Adrenal gland (tissue), 12 donors: ENCODE results near the gene NDUFS2. TPM values are rescaled to one million over a fixed set of nuclear protein-coding genes. Genes with fewer than 3 reads are reported as not detected.

Source experiments
- DNase-seq, 7 donors: peaks; one replicate each; pipeline ENCODE4 v3.0.0-alpha.2; 2019 to 2020
- H3K27ac ChIP-seq, 5 donors: fragments of 200-600 bp; sonication (generic) in 4 of 5; 1 replicate in 3 of 5; 2 replicates in 2 of 5; pipeline versions ENCODE4 v1.5.1 to v1.8.0; 2016 to 2020; ENCODE audit warnings: mild to moderate bottlenecking in 1 of 5
- H3K27me3 ChIP-seq: fragments of 200-600 bp; 2 replicates; pipeline ENCODE4 v1.8.0; 2021
- H3K36me3 ChIP-seq, 2 donors: fragments of 200-600 bp; replicated peaks in 1 of 2; 1 replicate in 1 of 2; 2 replicates in 1 of 2; pipeline versions ENCODE4 v1.5.1 to v1.8.0; 2018 to 2022
- H3K4me1 ChIP-seq, 2 donors: fragments of 200-600 bp; replicated peaks in 1 of 2; 1 replicate in 1 of 2; 2 replicates in 1 of 2; pipeline versions ENCODE4 v1.5.1 to v1.8.0; 2018 to 2021
- H3K4me3 ChIP-seq, 4 donors: fragments of 200-600 bp; sonication (generic) in 3 of 4; one replicate each; pipeline ENCODE4 v1.5.1; 2016 to 2018
- H3K9me3 ChIP-seq, 3 donors: fragments of 200-600 bp; sonication (generic) in 1 of 3; replicated peaks in 1 of 3; 1 replicate in 2 of 3; 2 replicates in 1 of 3; pipeline versions ENCODE4 v1.5.1 to v1.8.0; 2016 to 2021
- CTCF ChIP-seq, 6 experiments: fragments of 450-650 bp in 4 of 6; fragments of 200-600 bp in 2 of 6; sonication (generic) in 1 of 6; IDR thresholded peaks; 1 replicate in 5 of 6; 2 replicates in 1 of 6; pipeline versions ENCODE4 v1.5.1 to v1.8.0; 2016 to 2021; ENCODE audit warnings: antibody characterized with exemption in 6 of 6, mild to moderate bottlenecking in 2 of 6, moderate library complexity in 1 of 6
- POLR2A ChIP-seq, 2 donors: fragments of 450-650 bp; IDR thresholded peaks; one replicate each; pipeline ENCODE4 v1.6.1; 2017; ENCODE audit warnings: antibody characterized with exemption in 2 of 2, mild to moderate bottlenecking in 2 of 2, moderate library complexity in 1 of 2
- WGBS, 4 donors: extraction: QIAGEN DNeasy Blood & Tissue Kit in 2 of 4; methylation state at CpG; one replicate each; pipeline versions ENCODE4 v1.1.5 to v1.1.7; 2013 to 2017; 5-methylcytosine and 5-hydroxymethylcytosine counted together
- intact Hi-C, 2 donors: fragments of 100-400 bp; cut with DNase I; formaldehyde crosslinking; loops; one replicate each; pipeline versions ENCODE4 v1.14.1 to v1.15.0; 2022 to 2023
- polyA plus RNA-seq, 3 donors: library from polyadenylated mRNA; stranded (reverse); fragments of 200-250 nt in 2 of 3; fragments of 350-450 nt in 1 of 3; fragmentation: Illumina TruSeq in 1 of 3; extraction: RNeasy Lipid Tissue Mini Kit (QIAGEN cat#74804) in 1 of 3; gene quantifications; one replicate each; pipeline ENCODE4 v1.2.3, GENCODE V29; 2013 to 2014
- total RNA-seq, 9 donors: library from RNA; depleted of rRNA in 4 of 9; stranded (reverse); fragments of >200 nt in 4 of 9; fragments of 120-200 nt in 1 of 9; fragmentation: NEBNext Ultra II Directional in 1 of 9; extraction: Animal tissue kit (Norgen Biotek cat#: 25700) in 1 of 9; gene quantifications; one replicate each; pipeline versions ENCODE4 v1.1.0 to v1.2.4, GENCODE V29; 2013 to 2023
- donor health status: healthy with polysubstance abuse.
- donor health status: Bipolar disorder and iron deficiency.
- donor health status: DM: yes; HTN: yes; CAD: no.
- donor health status: DM: no; HTN: no; CAD: no.
- donor health status: DM: no; HTN: no; CAD: no.
- donor health status: DM: yes; HTN: yes; CAD: no.

Gene NDUFS2
- total and polyA plus RNA-seq, 12 donors, result 78.3 to 305 (median 167) TPM

- no peak for DNase-seq
- Histone ChIP-seq H3K4me3 (peak overlapping the region in 3 of 4 donors; percentile 54 to 80 (median 56)), H3K4me1 (peaks cover 12 to 20% of the 10 kb centered on the region in 2 donors), H3K27ac (peak overlapping the region in 3 of 5 donors; percentile 32 to 81 (median 77)), H3K9me3 (no peaks in the 10 kb centered on the region), H3K27me3 (no peaks in the 10 kb centered on the region), H3K36me3 (peaks cover 0 to 58% of the 10 kb centered on the region in 2 donors)
- no peak for TF ChIP-seq POLR2A (IDR thresholded peaks at IDR 0.05)
- TF ChIP-seq CTCF (IDR thresholded peaks at IDR 0.05), result no peak
- intact Hi-C loops, result no loop called here
- WGBS, 4 donors, result 8 to 12% (median 9%) methylated on average over 26 to 33 of the region's 33 CpGs
Measured at GRCh38 chr1:161166669-161167548, 35.3 kb upstream of the NDUFS2 start.

- WGBS, 4 donors, result 86 to 95% (median 93%) methylated on average over 4 to 9 of the region's 9 CpGs
- Histone ChIP-seq H3K27ac (no peak overlapping the region), H3K27me3 (no peaks in the 10 kb centered on the region), H3K4me3 (no peak overlapping the region), H3K9me3 (no peaks in the 10 kb centered on the region), H3K36me3 (peaks cover 0 to 58% of the 10 kb centered on the region in 2 donors), H3K4me1 (peaks cover 21 to 32% of the 10 kb centered on the region in 2 donors)
- no peak for DNase-seq
- TF ChIP-seq CTCF (IDR thresholded peaks at IDR 0.05) (no peak), POLR2A (IDR thresholded peaks at IDR 0.05) (no peak)
- intact Hi-C loops, result no loop called here
Measured at GRCh38 chr1:161168906-161169305, 33.3 kb upstream of the NDUFS2 start.

- WGBS, 4 donors, result 57 to 69% (median 65%) methylated on average over 5 of the region's 5 CpGs
- Histone ChIP-seq H3K36me3 (peaks cover 0 to 73% of the 10 kb centered on the region in 2 donors), H3K4me1 (peaks cover 15 to 31% of the 10 kb centered on the region in 2 donors), H3K4me3 (no peak overlapping the region), H3K27me3 (no peaks in the 10 kb centered on the region), H3K9me3 (no peaks in the 10 kb centered on the region), H3K27ac (no peak overlapping the region)
- DNase-seq, result no peak
- intact Hi-C loops, result no loop called here
- TF ChIP-seq CTCF (IDR thresholded peaks at IDR 0.05), result no peak
- no peak for TF ChIP-seq POLR2A (IDR thresholded peaks at IDR 0.05)
Measured at GRCh38 chr1:161171191-161171590, 31.0 kb upstream of the NDUFS2 start.

- WGBS, 4 donors, result 81 to 83% (median 82%) methylated on average over 12 of the region's 12 CpGs
- Histone ChIP-seq H3K4me1 (peaks cover 19 to 36% of the 10 kb centered on the region in 2 donors), H3K27ac (peak overlapping the region in 2 of 5 donors; percentile 3 to 23), H3K27me3 (no peaks in the 10 kb centered on the region), H3K4me3 (no peak overlapping the region), H3K36me3 (peaks cover 0 to 73% of the 10 kb centered on the region in 2 donors), H3K9me3 (no peaks in the 10 kb centered on the region)
- intact Hi-C loops, result no loop called here
- no peak for TF ChIP-seq POLR2A (IDR thresholded peaks at IDR 0.05)
- TF ChIP-seq CTCF (IDR thresholded peaks at IDR 0.05), result no peak
- no peak for DNase-seq
Measured at GRCh38 chr1:161171696-161172095, 30.5 kb upstream of the NDUFS2 start.
